HuH-7.5 (cell line): ENCODE data around the gene SLN.
"Not testable (repeated sequence)": the region's sequence is repeated elsewhere in the genome, so short reads cannot be mapped to it uniquely, and the experiment has no call there.

Experiments
- DNase-seq: peaks from one replicate; pipeline ENCODE4 v3.0.0; 2011; ENCODE audit warnings: low spot score

The SLN gene

GRCh38 chr11:107711861-107712755, at the start of gene SLN:
Gene SLN (minus strand): TSS chr11:107712056.
- DNase-seq = no peak

- DNase-seq = not testable (repeated sequence)
Measured at GRCh38 chr11:107758719-107759355, 47.0 kb upstream of the SLN start.

GRCh38 chr11:107757661-107758060, 45.8 kb upstream of the SLN start:
- DNase-seq = no peak

- no peak for DNase-seq
Measured at GRCh38 chr11:107756553-107756952, 44.7 kb upstream of the SLN start.

GRCh38 chr11:107752949-107753822, 41.3 kb upstream of the SLN start:
- DNase-seq = no peak

- DNase-seq = no peak
Measured at GRCh38 chr11:107752508-107752907, 40.7 kb upstream of the SLN start.

- DNase-seq = no peak
Measured at GRCh38 chr11:107751082-107751481, 39.2 kb upstream of the SLN start.

GRCh38 chr11:107750313-107750712, 38.5 kb upstream of the SLN start:
- DNase-seq = no peak

GRCh38 chr11:107747622-107748021, 35.8 kb upstream of the SLN start:
- DNase-seq = no peak

- no peak for DNase-seq
Measured at GRCh38 chr11:107744736-107745135, 32.9 kb upstream of the SLN start.

GRCh38 chr11:107743191-107743590, 31.3 kb upstream of the SLN start:
- no peak for DNase-seq

GRCh38 chr11:107741044-107741823, 29.4 kb upstream of the SLN start:
- no peak for DNase-seq

GRCh38 chr11:107740271-107740670, 28.4 kb upstream of the SLN start:
- no peak for DNase-seq

- DNase-seq = no peak
Measured at GRCh38 chr11:107736546-107736945, 24.7 kb upstream of the SLN start.

GRCh38 chr11:107733518-107733917, 21.7 kb upstream of the SLN start:
- DNase-seq = no peak

GRCh38 chr11:107732689-107733051, 20.8 kb upstream of the SLN start:
- no peak for DNase-seq

- DNase-seq = no peak
Measured at GRCh38 chr11:107731941-107732688, 20.3 kb upstream of the SLN start.

- DNase-seq = no peak
Measured at GRCh38 chr11:107722662-107723061, 10.8 kb upstream of the SLN start.

GRCh38 chr11:107721207-107721606, 9.4 kb upstream of the SLN start:
- DNase-seq = no peak

- no peak for DNase-seq
Measured at GRCh38 chr11:107720303-107720774, 8.5 kb upstream of the SLN start.
